Mesenchymal stem cell (in vitro differentiated cells and primary cell): ENCODE results near the gene CSTPP1.
"Not testable (repeated sequence)": the region's sequence is repeated elsewhere in the genome, so short reads cannot be mapped to it uniquely, and the experiment has no call there.

Source experiments
- DNase-seq: peaks from one replicate; pipeline ENCODE4 v3.0.0-alpha.2; 2013
- H2AFZ ChIP-seq: one replicate; pipeline ENCODE4 v1.6.1; 2013; ENCODE audit warnings: low read depth, mild to moderate bottlenecking, control low read depth, inconsistent platforms, low read length, moderate library complexity
- H2AK5ac ChIP-seq: 2 replicates; pipeline ENCODE4 v1.6.1; 2013; ENCODE audit warnings: low read length, moderate library complexity, mild to moderate bottlenecking, inconsistent platforms; ENCODE audit not compliant: severe bottlenecking
- H2BK120ac ChIP-seq: one replicate; pipeline ENCODE4 v1.6.1; 2013; ENCODE audit warnings: low read depth, mild to moderate bottlenecking, inconsistent platforms, low read length, moderate library complexity
- H2BK12ac ChIP-seq, 2 experiments: one replicate each; pipeline ENCODE4 v1.6.1; 2013; ENCODE audit warnings: inconsistent platforms in 2 of 2, low read length in 2 of 2, mild to moderate bottlenecking in 2 of 2, moderate library complexity in 2 of 2, control low read depth in 1 of 2
- H2BK15ac ChIP-seq: one replicate; pipeline ENCODE4 v1.6.1; 2013; ENCODE audit warnings: mild to moderate bottlenecking, low read depth, inconsistent platforms; ENCODE audit not compliant: poor library complexity, severe bottlenecking
- H2BK5ac ChIP-seq: 2 replicates; pipeline ENCODE4 v1.6.1; 2013; ENCODE audit warnings: low read depth, mild to moderate bottlenecking, low read length, control low read depth, inconsistent platforms; ENCODE audit not compliant: poor library complexity, severe bottlenecking
- H3K14ac ChIP-seq, 2 experiments: one replicate each; pipeline ENCODE4 v1.6.1; 2013; ENCODE audit warnings: inconsistent platforms in 2 of 2, low read length in 2 of 2, control low read depth in 1 of 2, mild to moderate bottlenecking in 1 of 2, moderate library complexity in 1 of 2
- H3K18ac ChIP-seq, 2 experiments: one replicate each; pipeline ENCODE4 v1.6.1; 2013; ENCODE audit warnings: inconsistent platforms in 2 of 2, low read length in 2 of 2, control low read depth in 1 of 2, low read depth in 1 of 2, mild to moderate bottlenecking in 1 of 2
- H3K23ac ChIP-seq, 2 experiments: one replicate each; pipeline ENCODE4 v1.6.1; 2013; ENCODE audit warnings: inconsistent platforms in 2 of 2, low read length in 2 of 2, mild to moderate bottlenecking in 2 of 2, moderate library complexity in 2 of 2, control low read depth in 1 of 2
- H3K27ac ChIP-seq: 2 replicates; pipeline ENCODE4 v1.5.1; 2013; ENCODE audit warnings: mild to moderate bottlenecking, moderate library complexity, low read length, control low read depth, inconsistent platforms; ENCODE audit not compliant: poor library complexity, severe bottlenecking
- H3K27me3 ChIP-seq, 2 experiments: 2 replicates each; pipeline versions ENCODE4 v1.6.1 to v1.7.0; 2013; ENCODE audit warnings: low read length in 2 of 2, mild to moderate bottlenecking in 2 of 2, moderate library complexity in 2 of 2, control low read depth in 1 of 2, inconsistent platforms in 1 of 2; ENCODE audit not compliant: control insufficient read depth in 1 of 2, insufficient read depth in 1 of 2
- H3K36me3 ChIP-seq, 2 experiments: 2 replicates each; pipeline versions ENCODE4 v1.6.1 to v1.7.0; 2013; ENCODE audit warnings: low read length in 2 of 2, control low read depth in 1 of 2, inconsistent platforms in 1 of 2, low read depth in 1 of 2, mild to moderate bottlenecking in 1 of 2; ENCODE audit not compliant: insufficient read depth in 2 of 2, control insufficient read depth in 1 of 2
- H3K4ac ChIP-seq, 2 experiments: one replicate each; pipeline ENCODE4 v1.6.1; 2013; ENCODE audit warnings: inconsistent platforms in 2 of 2, low read length in 2 of 2, mild to moderate bottlenecking in 2 of 2, moderate library complexity in 2 of 2, control low read depth in 1 of 2, low read depth in 1 of 2
- H3K4me1 ChIP-seq: 2 replicates; pipeline ENCODE4 v1.6.1; 2013; ENCODE audit warnings: low read depth, low read length, control low read depth; ENCODE audit not compliant: control insufficient read depth, insufficient read depth
- H3K4me2 ChIP-seq: 2 replicates; pipeline ENCODE4 v1.6.1; 2013; ENCODE audit warnings: low read length, mild to moderate bottlenecking, inconsistent platforms; ENCODE audit not compliant: poor library complexity, severe bottlenecking
- H3K4me3 ChIP-seq, 2 experiments: 2 replicates each; pipeline versions ENCODE4 v1.5.1 to v1.7.0; 2013; ENCODE audit warnings: low read length in 2 of 2, mild to moderate bottlenecking in 2 of 2, control low read depth in 1 of 2, low read depth in 1 of 2; ENCODE audit not compliant: insufficient read depth in 1 of 2
- H3K79me1 ChIP-seq: replicated peaks from 2 replicates; pipeline ENCODE4 v1.6.1; 2013; ENCODE audit warnings: mild to moderate bottlenecking, control low read depth, low read length, inconsistent platforms; ENCODE audit not compliant: poor library complexity, severe bottlenecking
- H3K9ac ChIP-seq: 2 replicates; pipeline ENCODE4 v1.7.0; 2013; ENCODE audit warnings: mild to moderate bottlenecking, low read length, moderate library complexity
- H3K9me3 ChIP-seq: 2 replicates; pipeline ENCODE4 v1.7.0; 2013; ENCODE audit warnings: mild to moderate bottlenecking, low read length; ENCODE audit not compliant: control insufficient read depth
- H4K8ac ChIP-seq: one replicate; pipeline ENCODE4 v1.6.1; 2013; ENCODE audit warnings: inconsistent platforms, mild to moderate bottlenecking, low read length, moderate library complexity
- H4K91ac ChIP-seq: one replicate; pipeline ENCODE4 v1.6.1; 2013; ENCODE audit warnings: mild to moderate bottlenecking, low read length, inconsistent platforms
- WGBS: methylation state at CpG from one replicate; pipeline ENCODE4 v1.1.7; 2013; ENCODE audit warnings: mixed read lengths; 5-methylcytosine and 5-hydroxymethylcytosine counted together

Gene CSTPP1

GRCh38 chr11:47093541-47093940 lies 157.0 kb downstream of the CSTPP1 start:
- Histone ChIP-seq H4K8ac (no peak overlapping the region), H3K4ac (no peak overlapping the region), H2BK12ac (no peak overlapping the region), H2BK120ac (no peak overlapping the region), H3K14ac (no peak overlapping the region), H3K4me1 (no peaks in the 10 kb centered on the region), H3K27me3 (no peaks in the 10 kb centered on the region), H2AFZ (no peak overlapping the region), H3K9ac (no peak overlapping the region), H3K4me3 (no peak overlapping the region), H3K9me3 (no peaks in the 10 kb centered on the region), H3K27ac (no peak overlapping the region), H2BK5ac (no peak overlapping the region), H2BK15ac (no peak overlapping the region), H3K23ac (no peak overlapping the region), H4K91ac (no peak overlapping the region), H3K4me2 (no peak overlapping the region), H3K79me1 (no peaks in the 10 kb centered on the region), H2AK5ac (no peak overlapping the region), H3K18ac (no peak overlapping the region), H3K36me3 (no peaks in the 10 kb centered on the region)
- 100% methylated on average over 2 of the region's 2 CpGs for WGBS
- no peak for DNase-seq

- not testable (repeated sequence) for H2AK5ac ChIP-seq, H4K91ac ChIP-seq, H2BK5ac ChIP-seq, H2BK12ac ChIP-seq, H3K79me1 ChIP-seq, H3K18ac ChIP-seq, H4K8ac ChIP-seq, H3K23ac ChIP-seq, H3K14ac ChIP-seq, H2BK120ac ChIP-seq, H2BK15ac ChIP-seq, H3K36me3 ChIP-seq, H3K27me3 ChIP-seq, H3K4me3 ChIP-seq, H3K9ac ChIP-seq, H3K4me2 ChIP-seq, H3K27ac ChIP-seq, H3K9me3 ChIP-seq, H3K4ac ChIP-seq, H3K4me1 ChIP-seq, DNase-seq, H2AFZ ChIP-seq
- WGBS: 100% methylated on average over 4 of the region's 22 CpGs
Observed at GRCh38 chr11:47096871-47097270, 160.3 kb downstream of the CSTPP1 start.

- H3K18ac ChIP-seq, H2AFZ ChIP-seq, H3K27me3 ChIP-seq, H3K79me1 ChIP-seq, H2BK12ac ChIP-seq, H3K27ac ChIP-seq, H3K9ac ChIP-seq, H3K36me3 ChIP-seq, H3K4me2 ChIP-seq, H3K9me3 ChIP-seq, H3K23ac ChIP-seq, H4K8ac ChIP-seq, H2AK5ac ChIP-seq, H2BK5ac ChIP-seq, DNase-seq, H3K4me1 ChIP-seq, H2BK15ac ChIP-seq, H3K4me3 ChIP-seq, H3K4ac ChIP-seq, H4K91ac ChIP-seq, H3K14ac ChIP-seq, H2BK120ac ChIP-seq: not testable (repeated sequence)
- 83% methylated on average over 1 of the region's 3 CpGs for WGBS
Observed at GRCh38 chr11:47098223-47098622, 161.7 kb downstream of the CSTPP1 start.

- Histone ChIP-seq H3K23ac (no peak overlapping the region), H3K4me3 (no peak overlapping the region), H3K27ac (no peak overlapping the region), H3K79me1 (no peaks in the 10 kb centered on the region), H2AK5ac (no peak overlapping the region), H3K9ac (no peak overlapping the region), H2BK120ac (no peak overlapping the region), H4K8ac (no peak overlapping the region), H4K91ac (no peak overlapping the region), H3K4me2 (no peak overlapping the region), H3K36me3 (no peaks in the 10 kb centered on the region), H2BK15ac (no peak overlapping the region), H3K9me3 (no peaks in the 10 kb centered on the region), H2AFZ (no peak overlapping the region), H2BK12ac (no peak overlapping the region), H3K4me1 (peaks cover 2% of the 10 kb centered on the region), H3K14ac (no peak overlapping the region), H3K4ac (no peak overlapping the region), H3K18ac (no peak overlapping the region), H3K27me3 (no peaks in the 10 kb centered on the region), H2BK5ac (no peak overlapping the region)
- DNase-seq: no peak
- WGBS: 97% methylated on average over 3 of the region's 3 CpGs
Observed at GRCh38 chr11:47099214-47099917, 162.8 kb downstream of the CSTPP1 start.
